Activated CD4-positive, CD25-positive, alpha-beta regulatory T cell treated with anti-CD3 and anti-CD28 coated beads, Interleukin-2, amount 50 U/mL, for 16 hours (primary cell): ENCODE results near the gene RNASEH2B.

Source experiments
- DNase-seq: peaks from one replicate; pipeline ENCODE4 v3.0.0-alpha.2; 2020; ENCODE audit warnings: low read depth, low spot score

The RNASEH2B gene

DNA sequence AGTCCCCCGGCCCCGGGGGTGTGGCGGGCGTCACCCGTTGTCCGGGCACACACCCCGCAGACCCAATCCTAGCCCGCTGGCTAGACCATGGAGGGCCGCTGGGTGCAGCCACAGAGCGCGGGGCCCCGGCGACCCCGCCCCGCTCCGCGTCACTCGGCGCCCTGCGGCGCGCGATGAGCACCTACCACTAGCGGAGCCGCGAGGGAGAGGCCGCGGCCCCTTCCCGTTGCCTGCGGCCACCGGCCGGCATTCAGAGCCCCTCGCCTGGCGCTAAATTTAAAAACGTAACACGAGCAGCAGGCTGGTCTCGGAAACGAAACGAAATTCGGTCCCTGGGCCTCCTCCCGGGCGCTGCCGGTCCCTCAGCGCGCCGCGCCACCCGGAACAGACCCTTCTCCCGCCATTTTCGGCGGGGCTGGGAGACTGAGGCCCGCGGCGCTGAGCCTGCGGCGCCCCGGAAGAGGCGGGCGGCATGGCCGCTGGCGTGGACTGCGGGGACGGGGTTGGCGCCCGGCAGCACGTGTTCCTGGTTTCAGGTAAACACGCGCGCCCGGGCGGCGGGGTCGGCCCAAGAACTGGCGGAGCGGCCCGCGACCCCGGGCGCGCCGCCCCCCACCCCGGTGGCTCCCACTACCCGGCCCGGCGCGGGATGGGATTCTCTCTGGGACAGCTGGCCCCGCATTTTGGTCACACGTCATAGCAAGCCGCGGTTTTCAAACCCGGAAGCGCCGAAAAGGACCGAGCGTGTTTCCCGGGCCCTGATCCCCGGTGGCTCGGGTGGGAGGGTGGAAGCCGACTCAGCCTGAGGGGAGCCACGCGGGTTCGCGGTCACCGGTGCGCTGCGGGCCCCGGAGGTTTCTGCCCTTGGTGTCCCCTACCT is at the start of gene RNASEH2B:
TSS of gene RNASEH2B (plus strand) at position 187 of the 880 bp plus-strand sequence. CDS start at position 473, 286 bp downstream.
- DNase-seq = peak; percentile 44

DNA sequence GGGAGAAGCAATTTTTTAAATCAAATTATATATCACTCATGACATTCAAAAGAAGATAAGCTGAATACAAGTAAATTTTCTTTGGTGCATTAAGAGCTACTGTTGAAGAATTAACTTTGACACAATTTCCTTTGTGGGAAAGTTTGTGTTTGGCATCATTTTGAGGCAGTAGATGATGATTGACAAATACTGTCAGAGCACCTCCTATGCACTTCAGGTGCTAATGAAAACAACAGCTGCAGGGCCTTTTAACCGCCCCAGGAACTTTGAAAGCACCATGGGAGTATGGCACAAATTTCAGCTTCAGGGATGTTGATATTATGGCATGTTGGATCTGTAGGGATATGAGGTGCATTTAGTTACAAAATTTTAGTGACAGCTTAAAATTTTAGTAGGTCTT is 45.1 kb upstream of the RNASEH2B start:
- DNase-seq = no peak

GRCh38 chr13:50866817-50867636 is 42.6 kb upstream of the RNASEH2B start:
- DNase-seq = no peak

- no peak for DNase-seq
Measured at GRCh38 chr13:50867637-50867945, 42.0 kb upstream of the RNASEH2B start.

DNA sequence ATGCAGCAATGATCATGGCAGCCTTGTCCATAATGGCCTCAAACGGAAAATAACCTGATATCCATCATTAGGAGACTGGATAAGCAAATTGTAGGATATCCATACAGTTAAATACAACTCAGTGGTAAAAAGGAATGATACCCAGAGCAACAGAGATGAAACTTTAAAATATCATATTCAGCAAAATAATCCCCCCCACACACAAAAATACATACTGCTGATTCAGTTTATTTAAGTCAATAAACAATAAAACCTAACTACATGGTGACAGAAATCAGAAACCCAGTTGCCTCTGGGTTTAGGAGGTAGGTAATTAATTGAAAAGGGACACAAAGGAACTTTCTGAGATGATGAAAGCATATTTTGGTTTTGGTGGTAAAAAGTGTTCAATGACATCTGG is 38.2 kb upstream of the RNASEH2B start:
- DNase-seq = no peak

GRCh38 chr13:50873467-50873866 is 36.1 kb upstream of the RNASEH2B start:
- DNase-seq = no peak

GRCh38 chr13:50873991-50874390 is 35.6 kb upstream of the RNASEH2B start:
- DNase-seq = no peak

GRCh38 chr13:50882816-50883435 is 26.7 kb upstream of the RNASEH2B start:
- DNase-seq = no peak

- no peak for DNase-seq
Measured at GRCh38 chr13:50883728-50884127, 25.9 kb upstream of the RNASEH2B start.

DNA sequence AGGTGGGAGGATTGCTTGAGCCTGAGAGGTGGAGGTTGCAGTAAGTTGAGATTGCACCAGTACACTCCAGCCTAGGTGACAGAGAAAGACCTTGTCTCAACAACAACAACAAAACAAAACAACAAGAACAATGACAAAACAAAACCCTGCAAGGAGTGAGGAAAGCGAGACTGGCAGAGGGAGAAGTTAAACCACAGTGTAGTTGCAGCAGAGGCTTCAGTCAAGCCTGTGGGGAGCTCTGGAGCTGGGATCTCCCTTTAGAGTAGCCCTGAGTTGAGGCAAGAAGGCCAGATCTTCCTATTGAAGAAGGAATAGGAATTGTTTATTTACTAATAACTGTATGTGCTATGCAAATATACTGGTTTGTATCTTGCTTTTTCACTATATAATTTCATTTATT is 25.3 kb upstream of the RNASEH2B start:
- DNase-seq = no peak

DNA sequence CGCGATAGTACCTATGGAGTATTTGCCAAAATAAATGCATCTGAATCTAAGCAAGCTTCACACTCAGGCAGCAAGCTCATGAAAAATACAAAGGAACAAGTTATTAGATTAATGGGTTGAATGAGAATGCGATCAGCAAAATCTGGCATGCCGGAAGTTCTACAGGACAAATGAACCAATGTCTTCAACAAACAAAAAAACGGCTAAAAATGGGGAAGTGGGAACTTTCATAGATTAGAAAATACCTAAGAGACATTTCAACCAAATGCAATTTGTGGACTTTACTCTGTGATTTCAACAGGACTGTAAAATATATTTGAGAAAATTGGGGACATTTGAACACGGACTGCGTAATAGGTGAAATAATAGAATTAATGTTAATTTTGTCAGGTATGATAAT is 22.4 kb upstream of the RNASEH2B start:
- DNase-seq = no peak

DNA sequence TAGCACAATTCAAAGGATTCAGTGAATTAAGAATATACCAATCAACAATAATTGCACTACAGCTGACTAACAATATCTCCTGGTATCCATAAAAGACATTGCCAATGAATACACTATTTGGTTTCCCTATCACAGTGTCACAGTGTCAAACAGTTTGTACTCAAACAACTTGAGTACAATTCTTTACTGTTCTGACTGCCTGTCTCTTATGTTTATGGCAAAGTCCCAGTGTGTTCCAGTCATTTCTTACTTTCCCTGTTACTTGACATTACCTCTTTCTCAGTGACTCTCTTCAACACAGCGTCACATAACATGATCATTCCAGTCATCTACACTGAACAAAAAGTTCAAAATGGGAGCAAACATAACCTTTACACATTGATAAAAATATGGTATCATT is 21.2 kb upstream of the RNASEH2B start:
- no peak for DNase-seq

DNA sequence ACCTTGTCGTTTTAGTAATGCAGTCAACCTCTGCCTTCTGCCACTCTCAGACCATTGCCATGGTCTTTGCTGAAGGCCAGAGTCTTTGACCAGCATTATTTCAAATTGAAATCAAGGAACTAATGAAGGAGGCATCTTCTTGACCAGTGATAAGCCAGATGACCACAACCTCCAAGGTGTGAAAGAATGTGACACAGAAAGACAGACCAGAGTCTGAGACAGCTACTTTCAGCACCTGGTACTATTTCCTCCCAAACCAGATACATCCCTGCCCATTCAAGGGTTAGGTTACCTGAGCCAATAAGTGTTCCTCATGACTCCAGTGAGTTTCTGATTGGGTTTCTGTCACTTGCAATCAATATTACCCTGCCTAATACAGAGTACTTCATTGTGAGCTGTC is 20.3 kb upstream of the RNASEH2B start:
- no peak for DNase-seq

DNA sequence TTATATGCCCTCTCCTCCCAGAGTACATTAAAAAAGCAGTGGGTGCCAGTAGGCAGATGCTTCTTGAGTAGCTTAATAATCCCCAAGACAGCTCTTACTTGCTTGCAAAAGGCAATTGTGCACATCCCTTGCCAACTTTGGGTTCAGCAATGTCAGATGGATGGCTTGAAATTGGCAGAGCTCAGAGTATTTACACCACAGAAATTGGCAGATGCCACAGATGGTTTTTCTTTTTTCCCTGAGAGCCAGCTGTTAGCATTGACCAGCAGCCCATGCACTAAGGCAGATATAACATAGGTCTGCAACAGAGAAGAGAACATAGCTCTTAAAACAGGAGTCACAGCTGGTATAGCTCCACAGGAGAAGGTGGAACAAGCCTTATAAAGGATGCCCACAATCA is 18.4 kb upstream of the RNASEH2B start:
- DNase-seq = no peak

DNA sequence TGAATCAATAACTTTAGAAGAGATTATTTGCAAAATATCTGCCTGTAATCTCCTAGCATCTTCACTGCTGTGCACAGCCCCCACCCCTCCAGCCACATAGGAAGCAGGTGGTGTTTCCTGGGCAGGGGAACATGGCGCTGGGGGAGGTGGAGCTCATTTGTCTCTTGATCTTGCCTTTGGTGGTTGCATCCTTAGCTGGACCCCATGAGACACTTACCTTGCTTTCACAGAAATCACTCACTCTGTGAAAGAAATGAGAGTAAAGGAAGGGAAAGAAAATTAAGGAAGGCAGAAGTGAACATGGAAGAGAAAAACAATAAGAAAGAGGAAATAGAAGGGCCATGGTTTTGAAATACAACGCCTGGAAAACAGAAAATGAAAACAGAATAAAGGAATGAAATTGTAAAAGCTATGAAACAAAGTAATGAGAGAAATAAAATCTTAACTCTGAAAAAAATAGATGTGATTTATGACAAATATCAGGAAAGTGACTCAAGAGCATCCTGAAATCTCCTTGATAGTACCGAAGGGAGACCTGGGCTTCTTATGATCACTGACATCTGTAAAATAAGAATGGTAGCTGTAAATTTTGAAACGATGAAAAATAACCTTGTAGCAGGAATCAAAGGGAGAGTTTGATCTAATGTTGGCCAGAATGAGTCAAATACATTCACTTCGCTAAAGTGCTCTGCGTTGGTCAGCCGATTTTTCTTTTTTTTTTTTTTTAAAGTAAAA is 17.2 kb upstream of the RNASEH2B start:
- no peak for DNase-seq

- DNase-seq = no peak
Measured at GRCh38 chr13:50893211-50893852, 16.3 kb upstream of the RNASEH2B start.

- no peak for DNase-seq
Measured at GRCh38 chr13:50894012-50894411, 15.6 kb upstream of the RNASEH2B start.

- no peak for DNase-seq
Measured at GRCh38 chr13:50894504-50894903, 15.1 kb upstream of the RNASEH2B start.

DNA sequence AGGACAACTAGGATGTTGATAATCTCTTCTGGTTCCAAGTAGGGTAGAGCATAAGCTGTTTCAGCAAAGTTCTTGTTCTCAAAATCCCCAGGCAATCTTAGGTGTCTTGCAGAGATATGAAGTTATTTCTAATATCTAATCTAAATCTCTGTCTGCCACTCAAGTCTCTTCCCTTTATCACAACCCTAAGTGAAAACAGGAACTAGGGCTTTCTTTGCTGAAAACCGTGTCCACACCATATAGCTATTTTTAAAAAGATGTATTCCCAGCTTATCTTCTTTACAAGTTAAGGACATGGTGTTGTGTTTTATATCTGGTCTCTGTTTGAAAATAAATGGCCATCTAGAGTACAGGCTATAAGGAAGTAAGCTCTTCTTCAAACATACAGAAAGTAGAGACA is 11.3 kb upstream of the RNASEH2B start:
- no peak for DNase-seq

- no peak for DNase-seq
Measured at GRCh38 chr13:50901701-50902100, 7.9 kb upstream of the RNASEH2B start.

DNA sequence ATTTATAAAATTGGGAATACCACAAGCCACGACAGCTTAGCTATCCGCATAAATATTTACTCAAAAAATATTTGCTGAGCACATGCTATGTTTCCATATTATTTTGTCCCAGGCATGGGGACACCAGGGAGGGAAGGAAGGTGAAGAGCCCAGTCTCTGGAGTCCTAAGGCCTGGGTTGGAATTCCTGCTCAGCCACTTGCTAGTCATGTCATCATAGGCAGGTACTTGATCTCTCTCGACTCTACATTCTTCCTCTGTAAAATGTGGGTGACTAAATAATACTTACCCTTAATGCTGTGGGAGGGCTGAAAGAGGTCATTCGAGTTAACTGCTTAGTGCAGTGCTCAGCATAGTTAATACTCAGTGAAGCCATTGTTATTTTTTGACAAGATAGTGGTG is 4.3 kb upstream of the RNASEH2B start:
- no peak for DNase-seq
